SK-N-SH treated with all-trans-retinoic acid at 6 μM for 48 hours (cell line): ENCODE data around the gene ATP8A1.

Source experiments
- ESRRG ChIP-seq: fragments of 250-450 bp; sonication (Bioruptor Pico); IDR thresholded peaks from 2 replicates; pipeline ENCODE4 v1.6.1; 2021; ENCODE audit warnings: mild to moderate bottlenecking
- GLIS3 ChIP-seq: fragments of 250-450 bp; sonication (Bioruptor Pico); IDR thresholded peaks from 2 replicates; pipeline ENCODE4 v1.5.0; 2020; ENCODE audit warnings: mild to moderate bottlenecking, moderate library complexity
- OSR1 ChIP-seq: fragments of 250-450 bp; sonication (Bioruptor Pico); IDR thresholded peaks from 2 replicates; pipeline ENCODE4 v1.8.0; 2022; ENCODE audit warnings: moderate library complexity, mild to moderate bottlenecking, inconsistent platforms
- PATZ1 ChIP-seq: fragments of 250-450 bp; sonication (Bioruptor Pico); IDR thresholded peaks from 2 replicates; pipeline ENCODE4 v1.8.0; 2020; ENCODE audit warnings: mild to moderate bottlenecking, moderate library complexity, borderline replicate concordance
- RARB ChIP-seq: fragments of 250-450 bp; sonication (Bioruptor Pico); IDR thresholded peaks from 2 replicates; pipeline ENCODE4 v1.8.0; 2021; ENCODE audit warnings: mild to moderate bottlenecking, moderate library complexity
- SNAI2 ChIP-seq: fragments of 250-450 bp; sonication (Bioruptor Pico); IDR thresholded peaks from 2 replicates; pipeline ENCODE4 v1.5.0; 2020; ENCODE audit warnings: mild to moderate bottlenecking, moderate library complexity
- ZFP30 ChIP-seq: fragments of 450-650 bp; formaldehyde crosslinking; IDR thresholded peaks from 2 replicates; pipeline ENCODE4 v1.5.0; 2022; ENCODE audit warnings: mild to moderate bottlenecking, moderate library complexity
- ZNF565 ChIP-seq: fragments of 450-650 bp; formaldehyde crosslinking; conservative IDR thresholded peaks from 2 replicates; pipeline ENCODE4 v1.5.0; 2020; ENCODE audit warnings: low read depth, mild to moderate bottlenecking, moderate library complexity
- ZNF8 ChIP-seq: fragments of 450-650 bp; formaldehyde crosslinking; IDR thresholded peaks from 2 replicates; pipeline ENCODE4 v1.5.0; 2020; ENCODE audit warnings: mild to moderate bottlenecking, moderate library complexity
- TF ChIP-seq, protein P1 (sequence below): fragments of 250-450 bp; sonication (Bioruptor Pico); IDR thresholded peaks from 2 replicates; pipeline ENCODE4 v1.8.0; 2021; ENCODE audit warnings: low read depth, mild to moderate bottlenecking, moderate library complexity, borderline replicate concordance
- TF ChIP-seq, protein P2 (sequence below): fragments of 250-450 bp; sonication (Bioruptor Pico); IDR thresholded peaks from 2 replicates; pipeline ENCODE4 v1.5.1; 2020; ENCODE audit warnings: low read depth, mild to moderate bottlenecking, moderate library complexity

GRCh38 chr4:42398171-42398870 is 258.6 kb downstream of the ATP8A1 start:
- TF ChIP-seq SNAI2 (no peak), ZFP30 (CRISPR knock-in tag) (no peak), PATZ1 (no peak), RARB (no peak), ZNF565 (CRISPR knock-in tag) (no peak), OSR1 (CRISPR knock-in tag) (no peak), ESRRG (CRISPR knock-in tag) (no peak), GLIS3 (CRISPR knock-in tag) (no peak), ZNF8 (CRISPR knock-in tag) (no peak)
- TF ChIP-seq, protein P1, sequence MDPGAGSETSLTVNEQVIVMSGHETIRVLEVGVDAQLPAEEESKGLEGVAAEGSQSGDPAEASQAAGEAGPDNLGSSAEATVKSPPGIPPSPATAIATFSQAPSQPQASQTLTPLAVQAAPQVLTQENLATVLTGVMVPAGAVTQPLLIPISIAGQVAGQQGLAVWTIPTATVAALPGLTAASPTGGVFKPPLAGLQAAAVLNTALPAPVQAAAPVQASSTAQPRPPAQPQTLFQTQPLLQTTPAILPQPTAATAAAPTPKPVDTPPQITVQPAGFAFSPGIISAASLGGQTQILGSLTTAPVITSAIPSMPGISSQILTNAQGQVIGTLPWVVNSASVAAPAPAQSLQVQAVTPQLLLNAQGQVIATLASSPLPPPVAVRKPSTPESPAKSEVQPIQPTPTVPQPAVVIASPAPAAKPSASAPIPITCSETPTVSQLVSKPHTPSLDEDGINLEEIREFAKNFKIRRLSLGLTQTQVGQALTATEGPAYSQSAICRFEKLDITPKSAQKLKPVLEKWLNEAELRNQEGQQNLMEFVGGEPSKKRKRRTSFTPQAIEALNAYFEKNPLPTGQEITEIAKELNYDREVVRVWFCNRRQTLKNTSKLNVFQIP: no peak
- TF ChIP-seq, protein P2, sequence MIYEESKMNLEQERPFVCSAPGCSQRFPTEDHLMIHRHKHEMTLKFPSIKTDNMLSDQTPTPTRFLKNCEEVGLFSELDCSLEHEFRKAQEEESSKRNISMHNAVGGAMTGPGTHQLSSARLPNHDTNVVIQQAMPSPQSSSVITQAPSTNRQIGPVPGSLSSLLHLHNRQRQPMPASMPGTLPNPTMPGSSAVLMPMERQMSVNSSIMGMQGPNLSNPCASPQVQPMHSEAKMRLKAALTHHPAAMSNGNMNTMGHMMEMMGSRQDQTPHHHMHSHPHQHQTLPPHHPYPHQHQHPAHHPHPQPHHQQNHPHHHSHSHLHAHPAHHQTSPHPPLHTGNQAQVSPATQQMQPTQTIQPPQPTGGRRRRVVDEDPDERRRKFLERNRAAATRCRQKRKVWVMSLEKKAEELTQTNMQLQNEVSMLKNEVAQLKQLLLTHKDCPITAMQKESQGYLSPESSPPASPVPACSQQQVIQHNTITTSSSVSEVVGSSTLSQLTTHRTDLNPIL (CRISPR knock-in tag): no peak
